GM19455 (cell line): ENCODE measurements around the gene NFATC1.

Experiments used
- ATAC-seq: cut with Tn5 transposase; IDR thresholded peaks from one replicate; pipeline ENCODE4 v1.9.1; 2021; ENCODE audit not compliant: unreplicated experiment

NFATC1 gene

GRCh38 chr18:79438898-79439627 lies 43.3 kb downstream of the NFATC1 start:
- no peak for ATAC-seq

GRCh38 chr18:79439628-79440023 lies 43.9 kb downstream of the NFATC1 start:
- ATAC-seq, result no peak

- no peak for ATAC-seq
These were observed 44.8 kb downstream of the NFATC1 start for GRCh38 chr18:79440316-79441110.

GRCh38 chr18:79441420-79441819 lies 45.7 kb downstream of the NFATC1 start:
- no peak for ATAC-seq

GRCh38 chr18:79442508-79443221 lies 46.9 kb downstream of the NFATC1 start:
- no peak for ATAC-seq

GRCh38 chr18:79445221-79445620 lies 49.5 kb downstream of the NFATC1 start:
- no peak for ATAC-seq

- no peak for ATAC-seq
These were observed 50.2 kb downstream of the NFATC1 start for GRCh38 chr18:79445696-79446561.

- ATAC-seq, result no peak
These were observed 51.2 kb downstream of the NFATC1 start for GRCh38 chr18:79446931-79447330.

- ATAC-seq, result no peak
These were observed 52.1 kb downstream of the NFATC1 start for GRCh38 chr18:79447703-79448367.

GRCh38 chr18:79448621-79449020 lies 52.9 kb downstream of the NFATC1 start:
- ATAC-seq, result no peak

GRCh38 chr18:79449551-79450288 lies 54.0 kb downstream of the NFATC1 start:
- no peak for ATAC-seq

GRCh38 chr18:79450289-79451080 lies 54.8 kb downstream of the NFATC1 start:
- ATAC-seq, result no peak

GRCh38 chr18:79451237-79452125 lies 55.8 kb downstream of the NFATC1 start:
- no peak for ATAC-seq

- ATAC-seq, result no peak
These were observed 56.7 kb downstream of the NFATC1 start for GRCh38 chr18:79452190-79452990.

GRCh38 chr18:79452991-79453645 lies 57.4 kb downstream of the NFATC1 start:
- ATAC-seq, result no peak
